ENCODE measurements around the gene LKAAEAR1. TPM values are rescaled to one million over a fixed set of nuclear protein-coding genes. Genes with fewer than 3 reads are reported as not detected.
A peak's percentile ranks its signal among the peaks of the same experiment; 100 is the strongest.

The LKAAEAR1 gene
- total RNA-seq, 1 donor = 0.72 TPM

DNA sequence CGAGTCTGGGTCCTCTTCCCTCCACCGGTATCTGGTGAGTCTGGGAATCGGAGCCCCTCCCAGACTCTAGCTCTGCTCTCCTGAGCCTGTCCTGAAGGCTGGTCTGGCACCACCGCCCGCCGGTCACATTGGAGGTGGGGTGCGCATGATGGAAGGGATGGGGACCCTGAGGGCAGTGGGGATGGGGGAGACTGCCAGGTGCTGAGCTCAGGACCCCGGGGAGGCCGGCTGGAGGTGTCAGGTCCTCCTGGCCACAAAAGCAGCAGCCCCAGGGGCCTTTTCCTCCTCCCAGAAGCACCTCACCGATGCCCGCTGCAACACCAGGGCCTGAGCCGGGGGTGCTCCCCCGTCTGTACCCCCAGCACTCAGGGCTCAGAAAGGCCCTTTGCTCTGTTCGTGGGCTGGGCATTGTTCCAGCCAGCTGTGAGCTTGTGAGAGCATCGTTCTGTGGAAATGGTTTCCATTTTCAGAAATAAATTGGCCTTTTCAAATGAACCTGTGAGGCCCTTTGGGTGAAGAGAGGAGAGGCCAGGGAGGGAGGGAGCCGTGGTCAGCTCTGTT lies 25.7 kb upstream of the LKAAEAR1 start:
- H3K27me3 ChIP-seq (ENCODE audit: insufficient read depth, low read length) = peaks cover 10% of the 10 kb centered on the region
- TF ChIP-seq, protein P1, sequence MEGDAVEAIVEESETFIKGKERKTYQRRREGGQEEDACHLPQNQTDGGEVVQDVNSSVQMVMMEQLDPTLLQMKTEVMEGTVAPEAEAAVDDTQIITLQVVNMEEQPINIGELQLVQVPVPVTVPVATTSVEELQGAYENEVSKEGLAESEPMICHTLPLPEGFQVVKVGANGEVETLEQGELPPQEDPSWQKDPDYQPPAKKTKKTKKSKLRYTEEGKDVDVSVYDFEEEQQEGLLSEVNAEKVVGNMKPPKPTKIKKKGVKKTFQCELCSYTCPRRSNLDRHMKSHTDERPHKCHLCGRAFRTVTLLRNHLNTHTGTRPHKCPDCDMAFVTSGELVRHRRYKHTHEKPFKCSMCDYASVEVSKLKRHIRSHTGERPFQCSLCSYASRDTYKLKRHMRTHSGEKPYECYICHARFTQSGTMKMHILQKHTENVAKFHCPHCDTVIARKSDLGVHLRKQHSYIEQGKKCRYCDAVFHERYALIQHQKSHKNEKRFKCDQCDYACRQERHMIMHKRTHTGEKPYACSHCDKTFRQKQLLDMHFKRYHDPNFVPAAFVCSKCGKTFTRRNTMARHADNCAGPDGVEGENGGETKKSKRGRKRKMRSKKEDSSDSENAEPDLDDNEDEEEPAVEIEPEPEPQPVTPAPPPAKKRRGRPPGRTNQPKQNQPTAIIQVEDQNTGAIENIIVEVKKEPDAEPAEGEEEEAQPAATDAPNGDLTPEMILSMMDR (IDR thresholded peaks at IDR 0.05; ENCODE audit: extremely low read depth, low read depth, low read length) = no peak
- no peak overlapping the region for H2AFZ ChIP-seq (ENCODE audit: low read length)
- H3K4me2 ChIP-seq (ENCODE audit: insufficient read depth, low read length) = no peak overlapping the region
- no peaks in the 10 kb centered on the region for H4K20me1 ChIP-seq (ENCODE audit: insufficient read depth, low read length)
- H3K4me3 ChIP-seq (ENCODE audit: insufficient read depth, low read length) = no peak overlapping the region
- no peaks in the 10 kb centered on the region for H3K36me3 ChIP-seq (ENCODE audit: insufficient read depth, low read length)
- DNase-seq (ENCODE audit: insufficient read length, low spot score, missing footprints) = peak; percentile 74
- H3K4me1 ChIP-seq (ENCODE audit: insufficient read depth, low read length) = no peaks in the 10 kb centered on the region
- no peaks in the 10 kb centered on the region for H3K9me3 ChIP-seq (ENCODE audit: low read depth, low read length)
- H3K27ac ChIP-seq (ENCODE audit: low read depth, low read length) = no peak overlapping the region
- H3K79me2 ChIP-seq (ENCODE audit: insufficient read depth, low read length) = no peaks in the 10 kb centered on the region

DNA sequence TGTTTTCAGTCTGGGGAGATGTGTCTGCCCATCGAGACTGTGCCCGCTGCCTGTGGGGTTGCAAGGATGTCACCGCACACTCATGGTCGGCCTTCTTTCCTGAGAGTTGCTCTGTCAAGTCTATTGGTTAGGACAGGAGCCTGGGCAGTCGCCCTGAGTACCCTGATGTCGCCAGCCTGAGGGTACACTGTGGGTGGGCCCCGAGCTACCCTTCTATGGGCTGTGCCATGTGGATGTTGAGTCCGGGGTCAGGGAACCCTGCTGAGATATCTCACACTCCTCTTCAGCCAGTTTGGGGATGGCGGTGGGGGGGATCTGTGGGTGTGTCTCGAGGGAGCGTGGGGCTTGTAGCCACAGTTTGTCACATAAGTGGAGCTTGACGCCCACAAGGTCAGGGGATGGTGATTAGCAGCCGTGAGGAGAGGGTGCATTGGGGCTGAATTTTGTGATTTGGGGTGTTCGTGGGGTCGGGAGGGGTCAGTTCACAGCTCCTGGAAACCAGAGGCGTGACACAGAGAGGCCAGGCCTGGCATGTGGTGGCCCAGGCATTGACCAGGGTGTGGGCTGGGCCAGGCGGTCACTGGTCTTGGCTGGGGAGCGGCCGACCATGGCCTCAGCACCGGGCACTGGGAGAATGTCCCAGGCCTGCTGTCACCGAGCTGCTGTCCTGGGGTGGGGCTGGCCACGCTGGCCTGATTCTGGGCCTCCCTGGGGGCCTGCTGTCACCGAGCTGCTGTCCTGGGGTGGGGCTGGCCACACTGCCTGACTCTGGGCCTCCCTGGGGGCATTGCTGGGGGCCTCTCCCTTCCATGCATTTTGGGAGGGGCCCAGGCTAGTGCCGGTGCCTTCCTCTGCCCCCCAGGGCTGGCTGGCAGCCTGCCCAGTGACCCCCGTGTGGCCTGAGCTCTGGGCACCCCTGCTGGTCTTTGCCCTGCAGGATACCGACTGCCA lies 24.8 kb upstream of the LKAAEAR1 start:
- no peaks in the 10 kb centered on the region for H3K79me2 ChIP-seq (ENCODE audit: insufficient read depth, low read length)
- H3K4me2 ChIP-seq (ENCODE audit: insufficient read depth, low read length) = no peak overlapping the region
- DNase-seq (ENCODE audit: insufficient read length, low spot score, missing footprints) = peak; percentile 85
- H3K27me3 ChIP-seq (ENCODE audit: insufficient read depth, low read length) = peaks cover 4% of the 10 kb centered on the region
- H3K4me1 ChIP-seq (ENCODE audit: insufficient read depth, low read length) = no peaks in the 10 kb centered on the region
- H2AFZ ChIP-seq (ENCODE audit: low read length) = no peak overlapping the region
- no peaks in the 10 kb centered on the region for H3K36me3 ChIP-seq (ENCODE audit: insufficient read depth, low read length)
- TF ChIP-seq, protein P1 (IDR thresholded peaks at IDR 0.05; ENCODE audit: extremely low read depth, low read depth, low read length) = no peak
- no peaks in the 10 kb centered on the region for H4K20me1 ChIP-seq (ENCODE audit: insufficient read depth, low read length)
- no peak overlapping the region for H3K27ac ChIP-seq (ENCODE audit: low read depth, low read length)
- no peak overlapping the region for H3K4me3 ChIP-seq (ENCODE audit: insufficient read depth, low read length)
- no peaks in the 10 kb centered on the region for H3K9me3 ChIP-seq (ENCODE audit: low read depth, low read length)

DNA sequence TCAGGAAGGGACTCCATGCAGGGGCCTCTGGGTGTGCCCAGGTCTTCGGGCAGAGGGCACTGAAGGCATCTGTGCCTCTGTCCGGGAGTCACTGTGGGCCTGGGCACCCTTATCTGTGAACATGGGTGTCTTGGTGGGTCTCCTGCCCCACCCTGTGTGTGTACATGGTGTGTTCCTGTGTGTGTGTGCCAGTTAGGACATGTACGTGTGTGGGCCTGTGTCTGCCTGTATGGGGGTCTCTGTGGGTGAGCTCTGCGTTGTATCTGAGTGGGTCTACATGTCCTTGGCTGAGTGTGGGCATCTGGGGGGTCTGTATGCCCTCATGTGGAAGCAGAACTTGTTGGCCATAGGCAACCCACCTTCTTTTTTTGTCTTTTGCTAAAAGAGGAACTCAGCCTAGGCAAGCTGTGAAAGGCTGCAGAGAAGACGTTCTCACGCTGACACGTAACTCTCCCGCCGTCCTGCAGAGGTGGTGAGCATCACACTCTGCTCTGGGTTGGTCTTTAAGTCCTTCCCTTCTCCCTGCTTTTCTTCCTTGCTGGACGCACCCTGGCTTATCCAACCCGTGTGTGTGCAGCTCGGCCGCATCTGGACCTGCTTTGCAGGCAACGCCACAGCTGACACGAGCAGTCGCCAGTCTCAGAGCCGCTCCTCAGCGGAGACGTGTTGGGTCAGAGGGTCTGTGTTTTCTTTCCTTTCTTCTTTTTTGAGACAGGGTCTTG lies 23.7 kb upstream of the LKAAEAR1 start:
- peaks cover 15% of the 10 kb centered on the region for H3K27me3 ChIP-seq (ENCODE audit: insufficient read depth, low read length)
- no peaks in the 10 kb centered on the region for H3K36me3 ChIP-seq (ENCODE audit: insufficient read depth, low read length)
- H3K4me2 ChIP-seq (ENCODE audit: insufficient read depth, low read length) = no peak overlapping the region
- H3K27ac ChIP-seq (ENCODE audit: low read depth, low read length) = no peak overlapping the region
- H3K4me1 ChIP-seq (ENCODE audit: insufficient read depth, low read length) = no peaks in the 10 kb centered on the region
- peak; percentile 38 for DNase-seq (ENCODE audit: insufficient read length, low spot score, missing footprints)
- H3K9me3 ChIP-seq (ENCODE audit: low read depth, low read length) = no peaks in the 10 kb centered on the region
- TF ChIP-seq, protein P1 (IDR thresholded peaks at IDR 0.05; ENCODE audit: extremely low read depth, low read depth, low read length) = no peak
- no peak overlapping the region for H3K4me3 ChIP-seq (ENCODE audit: insufficient read depth, low read length)
- H2AFZ ChIP-seq (ENCODE audit: low read length) = no peak overlapping the region
- no peaks in the 10 kb centered on the region for H4K20me1 ChIP-seq (ENCODE audit: insufficient read depth, low read length)
- H3K79me2 ChIP-seq (ENCODE audit: insufficient read depth, low read length) = no peaks in the 10 kb centered on the region

Measured in osteoblast (primary cell).